NB4 (cell line): Measurements from ENCODE around the gene DMWD.

Source experiments
- DNase-seq: peaks from one replicate; pipeline ENCODE4 v3.0.0; 2010; ENCODE audit warnings: low read depth
- H3K4me3 ChIP-seq: one replicate; pipeline ENCODE4 v1.5.1; 2011; ENCODE audit warnings: mild to moderate bottlenecking, low read depth, low read length, moderate library complexity
- MYC ChIP-seq: IDR thresholded peaks from 2 replicates; pipeline ENCODE4 v1.6.1; 2011; ENCODE audit warnings: low read depth, low read length
- POLR2A ChIP-seq: IDR thresholded peaks from 2 replicates; pipeline ENCODE4 v1.6.1; 2011; ENCODE audit warnings: mild to moderate bottlenecking; ENCODE audit not compliant: insufficient read length; ENCODE audit errors: extremely low read depth
- TF ChIP-seq, protein P1 (sequence below): IDR thresholded peaks from 2 replicates; pipeline ENCODE4 v1.6.1; 2011; ENCODE audit warnings: low read depth, low read length
- TF ChIP-seq, protein P2 (sequence below): IDR thresholded peaks from one replicate; pipeline ENCODE4 v1.5.1; 2012; ENCODE audit warnings: low read depth, low read length

DMWD gene

DNA sequence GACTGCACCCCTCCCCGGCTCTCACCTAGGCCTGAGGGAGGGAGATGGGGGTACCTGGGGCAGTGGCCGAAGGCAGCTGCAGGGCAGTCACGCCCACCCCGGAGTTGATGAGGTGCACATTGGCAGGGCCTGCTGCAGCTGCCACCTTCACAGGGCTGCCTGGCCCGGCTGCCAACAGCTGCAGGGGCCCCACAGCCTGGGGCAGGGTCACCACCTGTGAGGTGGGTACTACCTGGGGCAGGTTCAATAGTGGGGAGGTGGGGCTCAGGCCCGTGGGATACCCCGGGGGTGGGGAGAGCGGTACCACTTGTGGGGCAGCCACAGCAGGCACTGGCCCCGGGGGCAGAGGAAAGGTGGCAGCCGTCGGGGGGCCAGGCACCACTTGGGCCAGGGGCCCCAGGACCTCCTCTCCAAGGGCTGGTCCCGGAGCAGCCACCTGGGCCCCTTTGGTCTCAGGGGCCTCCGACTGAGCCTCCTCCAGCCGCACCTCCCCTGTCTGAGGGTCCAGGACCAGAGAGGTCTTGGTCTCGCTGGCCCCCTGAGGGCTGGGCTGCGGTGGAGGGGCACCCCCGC, 26.3 kb downstream of the DMWD start:
- DNase-seq: no peak
- H3K4me3 ChIP-seq: no peak overlapping the region
- TF ChIP-seq, protein P1, sequence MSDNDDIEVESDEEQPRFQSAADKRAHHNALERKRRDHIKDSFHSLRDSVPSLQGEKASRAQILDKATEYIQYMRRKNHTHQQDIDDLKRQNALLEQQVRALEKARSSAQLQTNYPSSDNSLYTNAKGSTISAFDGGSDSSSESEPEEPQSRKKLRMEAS: no peak
- TF ChIP-seq MYC: no peak
- TF ChIP-seq, protein P2, sequence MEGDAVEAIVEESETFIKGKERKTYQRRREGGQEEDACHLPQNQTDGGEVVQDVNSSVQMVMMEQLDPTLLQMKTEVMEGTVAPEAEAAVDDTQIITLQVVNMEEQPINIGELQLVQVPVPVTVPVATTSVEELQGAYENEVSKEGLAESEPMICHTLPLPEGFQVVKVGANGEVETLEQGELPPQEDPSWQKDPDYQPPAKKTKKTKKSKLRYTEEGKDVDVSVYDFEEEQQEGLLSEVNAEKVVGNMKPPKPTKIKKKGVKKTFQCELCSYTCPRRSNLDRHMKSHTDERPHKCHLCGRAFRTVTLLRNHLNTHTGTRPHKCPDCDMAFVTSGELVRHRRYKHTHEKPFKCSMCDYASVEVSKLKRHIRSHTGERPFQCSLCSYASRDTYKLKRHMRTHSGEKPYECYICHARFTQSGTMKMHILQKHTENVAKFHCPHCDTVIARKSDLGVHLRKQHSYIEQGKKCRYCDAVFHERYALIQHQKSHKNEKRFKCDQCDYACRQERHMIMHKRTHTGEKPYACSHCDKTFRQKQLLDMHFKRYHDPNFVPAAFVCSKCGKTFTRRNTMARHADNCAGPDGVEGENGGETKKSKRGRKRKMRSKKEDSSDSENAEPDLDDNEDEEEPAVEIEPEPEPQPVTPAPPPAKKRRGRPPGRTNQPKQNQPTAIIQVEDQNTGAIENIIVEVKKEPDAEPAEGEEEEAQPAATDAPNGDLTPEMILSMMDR: no peak
- no peak for TF ChIP-seq POLR2A

DNA sequence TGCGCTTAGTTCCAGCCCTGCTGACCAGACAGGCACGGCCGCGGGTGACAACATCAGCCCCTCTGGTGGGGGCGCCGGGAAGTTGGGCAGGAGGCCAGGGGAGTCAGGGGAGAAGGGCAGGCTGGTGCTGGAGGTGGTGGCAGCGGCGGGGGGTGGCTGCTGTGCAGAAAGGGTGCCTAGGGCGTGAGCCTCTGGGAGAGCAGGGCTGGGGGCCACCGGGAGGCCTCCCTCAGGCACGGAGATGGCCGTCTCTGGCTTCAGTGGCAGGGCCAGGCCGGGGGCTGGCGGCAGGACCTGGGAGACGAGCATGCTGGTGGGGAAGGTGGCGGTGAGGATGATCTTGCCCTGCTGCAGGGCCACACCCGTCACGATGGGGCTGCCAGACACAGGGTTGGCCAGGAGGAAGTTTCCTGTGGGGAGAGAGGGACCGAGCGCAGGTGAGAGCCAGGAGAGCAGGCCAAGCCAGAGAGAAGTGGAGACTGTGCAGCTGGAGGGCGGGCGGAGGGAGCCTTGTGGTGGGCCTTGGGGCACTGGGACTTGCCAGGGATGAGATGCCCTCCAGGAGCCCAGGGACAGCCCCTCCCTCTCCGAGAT, 26.8 kb downstream of the DMWD start:
- DNase-seq: no peak
- TF ChIP-seq MYC (no peak), POLR2A (no peak)
- TF ChIP-seq, protein P2: no peak
- TF ChIP-seq, protein P1: no peak
- H3K4me3 ChIP-seq: no peak overlapping the region

DNA sequence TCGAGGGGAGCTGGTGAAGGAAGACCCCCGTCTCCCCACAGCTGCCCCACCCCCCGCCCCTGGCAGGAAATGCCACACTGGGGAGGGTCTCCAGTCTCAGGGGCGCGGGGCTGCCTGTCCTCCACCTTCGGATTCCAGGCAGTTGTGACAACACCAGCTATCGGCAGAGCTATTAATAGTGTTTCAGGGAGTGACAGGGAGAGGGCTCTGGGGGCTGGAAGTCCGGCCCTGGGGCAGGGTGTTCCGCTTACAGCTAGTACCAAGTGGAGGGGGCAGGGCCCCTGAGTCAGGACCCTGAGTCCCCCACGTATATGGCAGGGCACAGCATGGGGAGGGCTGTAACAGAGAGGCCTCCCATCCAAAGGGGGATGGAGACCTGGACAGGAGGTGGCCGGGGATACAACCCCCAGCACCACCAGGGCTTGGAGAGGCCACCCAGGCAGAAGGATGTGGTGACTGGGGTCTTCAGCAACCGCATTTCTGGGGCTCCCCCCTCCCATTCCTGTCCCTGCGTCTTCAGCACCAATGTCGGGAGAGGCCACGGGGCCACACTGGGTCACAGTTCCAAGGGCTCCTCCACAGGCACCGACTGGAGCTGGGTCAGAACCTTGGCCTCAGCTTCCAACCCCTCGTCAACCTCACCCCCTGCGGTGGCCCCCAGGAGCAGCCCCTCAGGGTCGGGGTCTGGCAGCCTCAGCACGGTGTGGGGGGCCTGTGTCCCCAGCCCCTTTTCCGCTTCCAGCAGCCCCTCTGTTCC, 27.5 kb downstream of the DMWD start:
- H3K4me3 ChIP-seq: no peak overlapping the region
- no peak for TF ChIP-seq POLR2A
- no peak for TF ChIP-seq MYC
- TF ChIP-seq, protein P1: no peak
- TF ChIP-seq, protein P2: no peak
- DNase-seq: no peak

GRCh38 chr19:45764475-45764874, 28.2 kb downstream of the DMWD start:
- H3K4me3 ChIP-seq: no peak overlapping the region
- no peak for DNase-seq
- TF ChIP-seq, protein P1: no peak
- TF ChIP-seq MYC: no peak
- TF ChIP-seq, protein P2: no peak
- TF ChIP-seq POLR2A: no peak

DNA sequence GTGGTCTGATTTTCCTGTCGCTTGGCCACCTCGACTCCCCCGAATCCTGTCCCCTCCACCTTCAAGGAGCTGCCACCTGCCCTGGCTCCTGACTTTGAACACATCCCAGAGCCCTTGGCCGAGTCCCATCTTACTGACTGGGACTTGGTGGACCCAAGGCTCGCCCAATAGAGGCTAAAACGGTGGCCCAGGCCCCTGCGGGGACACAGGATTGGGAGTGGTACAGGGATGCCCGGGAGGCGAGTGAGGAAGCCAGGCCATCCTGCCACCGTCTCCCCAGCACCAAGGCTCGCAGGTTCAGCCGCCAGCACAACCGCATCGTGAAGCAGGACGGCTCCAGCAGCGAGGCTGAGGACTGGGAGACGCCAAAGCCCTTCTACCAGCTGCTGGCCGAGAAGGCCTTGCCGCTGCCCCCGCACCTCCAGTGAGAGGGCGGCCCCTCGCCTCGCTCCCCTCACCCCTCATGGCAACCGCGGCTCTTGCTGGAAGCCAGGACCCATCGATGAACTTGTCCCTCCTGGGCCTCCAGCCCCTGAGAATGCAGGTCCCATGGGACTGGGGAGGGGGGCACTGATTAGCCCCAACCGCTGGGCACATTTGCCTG, 28.9 kb downstream of the DMWD start:
- DNase-seq: no peak

More for the DNA sequence above, 28.9 kb downstream of the DMWD start:
- TF ChIP-seq MYC: no peak
- TF ChIP-seq, protein P2: no peak
- TF ChIP-seq POLR2A: no peak
- TF ChIP-seq, protein P1: no peak
- H3K4me3 ChIP-seq: no peak overlapping the region
